ENCODE measurements around the gene IFI27. TPM values are rescaled to one million over a fixed set of nuclear protein-coding genes. Genes with fewer than 3 reads are reported as not detected.

IFI27 gene
- total and polyA plus RNA-seq, 10 of the 15 experiments (the other 5 are each of a cell fraction or from before 2014, with no cell fraction given): 1.1 to 45.5 (median 3.3) TPM

DNA sequence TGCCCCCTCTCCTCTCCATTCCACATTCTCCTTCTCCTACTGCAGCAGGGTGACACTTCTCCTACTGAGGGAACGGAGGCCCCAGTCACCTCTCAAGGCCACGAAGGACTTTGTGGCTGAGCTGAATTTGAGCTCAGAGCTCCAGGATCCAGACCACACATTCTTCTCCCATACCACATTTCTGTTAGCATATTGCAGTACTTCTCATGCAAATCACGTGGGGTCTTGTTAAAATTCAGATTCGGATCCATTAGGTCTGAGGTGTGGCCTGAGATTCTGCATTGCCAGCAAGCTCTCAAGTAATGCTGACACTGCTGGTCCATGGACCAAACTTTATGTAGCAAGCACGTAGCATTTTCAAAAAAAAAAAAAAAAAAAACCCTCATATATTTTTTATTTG is 28.5 kb downstream of the IFI27 start:
- under 1% methylated on average over 5 of the region's 5 CpGs for WGBS (ENCODE audit: insufficient coverage, insufficient replicate concordance, low lambda C conversion rate, missing lambda C conversion rate)
- in situ Hi-C loops (cut with MboI): loop anchor here (5.0 kb wide), 2 partner anchors 102 to 207 kb away; no protein-coding TSS in a partner anchor
- FAIRE-seq (no peak), ATAC-seq (no peak), DNase-seq (ENCODE audit: low read depth, low spot score) (no peak)
- Histone ChIP-seq H3K36me3 (ENCODE audit: control insufficient read depth in 2 of 2, insufficient read depth in 2 of 2, low read length in 1 of 2) (no peaks in the 10 kb centered on the region), H3K79me2 (ENCODE audit: control insufficient read depth, insufficient read depth, low read length) (no peaks in the 10 kb centered on the region), H3K4me3 (no peak overlapping the region), H3K9ac (ENCODE audit: control insufficient read depth, insufficient read depth, low read length) (no peak overlapping the region), H3K4me1 (ENCODE audit: control insufficient read depth, insufficient read depth, low read length) (no peaks in the 10 kb centered on the region), H4K20me1 (ENCODE audit: control insufficient read depth, insufficient read depth) (no peaks in the 10 kb centered on the region), H3K27ac (ENCODE audit: control insufficient read depth, insufficient read depth) (no peak overlapping the region), H2AFZ (ENCODE audit: control insufficient read depth, low read depth, low read length) (no peak overlapping the region), H3K9me3 (replicated peaks; ENCODE audit: control insufficient read depth, insufficient read depth, low read length) (no peaks in the 10 kb centered on the region; the same call in 2 of the 3 replicates), H3K4me2 (ENCODE audit: control insufficient read depth, insufficient read depth) (no peak overlapping the region), H3K27me3 (replicated peaks in 1 of 2; ENCODE audit: control insufficient read depth in 2 of 2, insufficient read depth in 2 of 2, low read length in 1 of 2) (no peaks in the 10 kb centered on the region; a peak in 1 of 4 replicates)
- no TSS peak for BruUV-seq (replicated peaks)
- intact Hi-C loops (cut with micrococcal nuclease; ENCODE audit: unreplicated experiment): loop anchor here (5.0 to 10.0 kb wide), 2 partner anchors 346 to 482 kb away; no protein-coding TSS in a partner anchor
- ChIA-PET SMC1A (ENCODE audit: uncharacterized antibody, unreplicated experiment) (interaction anchor here (0.6 to 4.7 kb wide), 3 partner anchors 41 to 134 kb away, joined by 3 to 73 read pairs (median 7); no protein-coding TSS in a partner anchor), CTCF (interaction anchor here (0.7 to 8.9 kb wide), 7 partner anchors 10 to 199 kb away, joined by 3 to 221 read pairs (median 5); partner anchors contain the start of gene IFI27L2), POLR2A (interaction anchor here (0.6 to 1.0 kb wide), 2 partner anchors 10 to 201 kb away, joined by 4 to 6 read pairs; no protein-coding TSS in a partner anchor), RAD21 (ENCODE audit: unreplicated experiment) (interaction anchor here (3.3 kb wide), 1 partner anchor 102 kb away, joined by 82 read pairs; no protein-coding TSS in a partner anchor)
- TF ChIP-seq MXI1 (IDR thresholded peaks at IDR 0.05; ENCODE audit: low read depth, low read length) (no peak), POLR2AphosphoS5 (IDR thresholded peaks at IDR 0.05; ENCODE audit: low read length) (no peak), NFXL1 (IDR thresholded peaks at IDR 0.05; ENCODE audit: borderline replicate concordance) (no peak), FOXM1 (IDR thresholded peaks at IDR 0.05; ENCODE audit: low read depth, low read length) (no peak), IKZF2 (IDR thresholded peaks at IDR 0.05) (no peak), RAD51 (IDR thresholded peaks at IDR 0.05) (no peak), YBX1 (IDR thresholded peaks at IDR 0.05) (no peak), RB1 (IDR thresholded peaks at IDR 0.05; ENCODE audit: borderline replicate concordance) (no peak)
- TF ChIP-seq, protein P1, sequence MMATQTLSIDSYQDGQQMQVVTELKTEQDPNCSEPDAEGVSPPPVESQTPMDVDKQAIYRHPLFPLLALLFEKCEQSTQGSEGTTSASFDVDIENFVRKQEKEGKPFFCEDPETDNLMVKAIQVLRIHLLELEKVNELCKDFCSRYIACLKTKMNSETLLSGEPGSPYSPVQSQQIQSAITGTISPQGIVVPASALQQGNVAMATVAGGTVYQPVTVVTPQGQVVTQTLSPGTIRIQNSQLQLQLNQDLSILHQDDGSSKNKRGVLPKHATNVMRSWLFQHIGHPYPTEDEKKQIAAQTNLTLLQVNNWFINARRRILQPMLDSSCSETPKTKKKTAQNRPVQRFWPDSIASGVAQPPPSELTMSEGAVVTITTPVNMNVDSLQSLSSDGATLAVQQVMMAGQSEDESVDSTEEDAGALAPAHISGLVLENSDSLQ (IDR thresholded peaks at IDR 0.05): no peak
- TF ChIP-seq, protein P2, sequence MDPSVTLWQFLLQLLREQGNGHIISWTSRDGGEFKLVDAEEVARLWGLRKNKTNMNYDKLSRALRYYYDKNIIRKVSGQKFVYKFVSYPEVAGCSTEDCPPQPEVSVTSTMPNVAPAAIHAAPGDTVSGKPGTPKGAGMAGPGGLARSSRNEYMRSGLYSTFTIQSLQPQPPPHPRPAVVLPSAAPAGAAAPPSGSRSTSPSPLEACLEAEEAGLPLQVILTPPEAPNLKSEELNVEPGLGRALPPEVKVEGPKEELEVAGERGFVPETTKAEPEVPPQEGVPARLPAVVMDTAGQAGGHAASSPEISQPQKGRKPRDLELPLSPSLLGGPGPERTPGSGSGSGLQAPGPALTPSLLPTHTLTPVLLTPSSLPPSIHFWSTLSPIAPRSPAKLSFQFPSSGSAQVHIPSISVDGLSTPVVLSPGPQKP (IDR thresholded peaks at IDR 0.05; ENCODE audit: low read depth, low read length): no peak
- TF ChIP-seq, protein P3, sequence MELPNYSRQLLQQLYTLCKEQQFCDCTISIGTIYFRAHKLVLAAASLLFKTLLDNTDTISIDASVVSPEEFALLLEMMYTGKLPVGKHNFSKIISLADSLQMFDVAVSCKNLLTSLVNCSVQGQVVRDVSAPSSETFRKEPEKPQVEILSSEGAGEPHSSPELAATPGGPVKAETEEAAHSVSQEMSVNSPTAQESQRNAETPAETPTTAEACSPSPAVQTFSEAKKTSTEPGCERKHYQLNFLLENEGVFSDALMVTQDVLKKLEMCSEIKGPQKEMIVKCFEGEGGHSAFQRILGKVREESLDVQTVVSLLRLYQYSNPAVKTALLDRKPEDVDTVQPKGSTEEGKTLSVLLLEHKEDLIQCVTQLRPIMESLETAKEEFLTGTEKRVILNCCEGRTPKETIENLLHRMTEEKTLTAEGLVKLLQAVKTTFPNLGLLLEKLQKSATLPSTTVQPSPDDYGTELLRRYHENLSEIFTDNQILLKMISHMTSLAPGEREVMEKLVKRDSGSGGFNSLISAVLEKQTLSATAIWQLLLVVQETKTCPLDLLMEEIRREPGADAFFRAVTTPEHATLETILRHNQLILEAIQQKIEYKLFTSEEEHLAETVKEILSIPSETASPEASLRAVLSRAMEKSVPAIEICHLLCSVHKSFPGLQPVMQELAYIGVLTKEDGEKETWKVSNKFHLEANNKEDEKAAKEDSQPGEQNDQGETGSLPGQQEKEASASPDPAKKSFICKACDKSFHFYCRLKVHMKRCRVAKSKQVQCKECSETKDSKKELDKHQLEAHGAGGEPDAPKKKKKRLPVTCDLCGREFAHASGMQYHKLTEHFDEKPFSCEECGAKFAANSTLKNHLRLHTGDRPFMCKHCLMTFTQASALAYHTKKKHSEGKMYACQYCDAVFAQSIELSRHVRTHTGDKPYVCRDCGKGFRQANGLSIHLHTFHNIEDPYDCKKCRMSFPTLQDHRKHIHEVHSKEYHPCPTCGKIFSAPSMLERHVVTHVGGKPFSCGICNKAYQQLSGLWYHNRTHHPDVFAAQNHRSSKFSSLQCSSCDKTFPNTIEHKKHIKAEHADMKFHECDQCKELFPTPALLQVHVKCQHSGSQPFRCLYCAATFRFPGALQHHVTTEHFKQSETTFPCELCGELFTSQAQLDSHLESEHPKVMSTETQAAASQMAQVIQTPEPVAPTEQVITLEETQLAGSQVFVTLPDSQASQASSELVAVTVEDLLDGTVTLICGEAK (IDR thresholded peaks at IDR 0.05; ENCODE audit: borderline replicate concordance): no peak
- TF ChIP-seq, protein P4, sequence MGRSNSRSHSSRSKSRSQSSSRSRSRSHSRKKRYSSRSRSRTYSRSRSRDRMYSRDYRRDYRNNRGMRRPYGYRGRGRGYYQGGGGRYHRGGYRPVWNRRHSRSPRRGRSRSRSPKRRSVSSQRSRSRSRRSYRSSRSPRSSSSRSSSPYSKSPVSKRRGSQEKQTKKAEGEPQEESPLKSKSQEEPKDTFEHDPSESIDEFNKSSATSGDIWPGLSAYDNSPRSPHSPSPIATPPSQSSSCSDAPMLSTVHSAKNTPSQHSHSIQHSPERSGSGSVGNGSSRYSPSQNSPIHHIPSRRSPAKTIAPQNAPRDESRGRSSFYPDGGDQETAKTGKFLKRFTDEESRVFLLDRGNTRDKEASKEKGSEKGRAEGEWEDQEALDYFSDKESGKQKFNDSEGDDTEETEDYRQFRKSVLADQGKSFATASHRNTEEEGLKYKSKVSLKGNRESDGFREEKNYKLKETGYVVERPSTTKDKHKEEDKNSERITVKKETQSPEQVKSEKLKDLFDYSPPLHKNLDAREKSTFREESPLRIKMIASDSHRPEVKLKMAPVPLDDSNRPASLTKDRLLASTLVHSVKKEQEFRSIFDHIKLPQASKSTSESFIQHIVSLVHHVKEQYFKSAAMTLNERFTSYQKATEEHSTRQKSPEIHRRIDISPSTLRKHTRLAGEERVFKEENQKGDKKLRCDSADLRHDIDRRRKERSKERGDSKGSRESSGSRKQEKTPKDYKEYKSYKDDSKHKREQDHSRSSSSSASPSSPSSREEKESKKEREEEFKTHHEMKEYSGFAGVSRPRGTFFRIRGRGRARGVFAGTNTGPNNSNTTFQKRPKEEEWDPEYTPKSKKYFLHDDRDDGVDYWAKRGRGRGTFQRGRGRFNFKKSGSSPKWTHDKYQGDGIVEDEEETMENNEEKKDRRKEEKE (IDR thresholded peaks at IDR 0.05): no peak
